HepG2 (cell line): ENCODE data around the gene CCDC38. TPM values are rescaled to one million over a fixed set of nuclear protein-coding genes. Genes with fewer than 3 reads are reported as not detected.

Source experiments
- ARID4A ChIP-seq: sonication (generic); formaldehyde crosslinking; IDR thresholded peaks from 2 replicates; pipeline ENCODE4 v1.5.0; 2020; ENCODE audit warnings: mild to moderate bottlenecking, missing genetic modification reagents, borderline replicate concordance
- BCLAF1 ChIP-seq: fragments of 450-650 bp; IDR thresholded peaks from 2 replicates; pipeline ENCODE4 v1.6.1; 2017; ENCODE audit warnings: mild to moderate bottlenecking
- FOXA3 ChIP-seq: IDR thresholded peaks from 2 replicates; pipeline ENCODE4 v1.6.1; 2016; ENCODE audit warnings: missing genetic modification reagents, missing compliant biosample characterization
- IRF9 ChIP-seq: sonication (generic); formaldehyde crosslinking; IDR thresholded peaks from 2 replicates; pipeline ENCODE4 v1.8.0; 2022; ENCODE audit warnings: missing genetic modification reagents, mild to moderate bottlenecking, borderline replicate concordance
- NFE2 ChIP-seq: sonication (generic); formaldehyde crosslinking; IDR thresholded peaks from 2 replicates; pipeline ENCODE4 v1.4.0; 2020; ENCODE audit warnings: missing genetic modification reagents
- SOX5 ChIP-seq: IDR thresholded peaks from 2 replicates; pipeline ENCODE4 v1.6.1; 2016; ENCODE audit warnings: borderline replicate concordance
- SOX6 ChIP-seq, 2 experiments: fragments of 450-650 bp in 1 of 2; sonication (generic) in 1 of 2; formaldehyde crosslinking in 1 of 2; IDR thresholded peaks; 2 replicates each; pipeline versions ENCODE4 v1.4.0 to v1.6.1; 2017 to 2020; ENCODE audit warnings: antibody characterized with exemption in 1 of 2, mild to moderate bottlenecking in 1 of 2, missing genetic modification reagents in 1 of 2
- ZNF121 ChIP-seq: sonication (generic); formaldehyde crosslinking; IDR thresholded peaks from 2 replicates; pipeline ENCODE4 v1.5.0; 2020; ENCODE audit warnings: mild to moderate bottlenecking, missing genetic modification reagents
- ZNF143 ChIP-seq: sonication (generic); formaldehyde crosslinking; IDR thresholded peaks from 2 replicates; pipeline ENCODE4 v1.4.0; 2020; ENCODE audit warnings: missing genetic modification reagents
- ZNF30 ChIP-seq: sonication (generic); formaldehyde crosslinking; IDR thresholded peaks from 2 replicates; pipeline ENCODE4 v1.5.0; 2020; ENCODE audit warnings: mild to moderate bottlenecking, missing genetic modification reagents
- ZNF468 ChIP-seq: sonication (generic); formaldehyde crosslinking; IDR thresholded peaks from 2 replicates; pipeline ENCODE4 v1.8.0; 2022; ENCODE audit warnings: mild to moderate bottlenecking, moderate library complexity, missing genetic modification reagents
- ZNF644 ChIP-seq: IDR thresholded peaks from 2 replicates; pipeline ENCODE4 v1.6.1; 2016; ENCODE audit warnings: low read depth
- polyA plus RNA-seq, 8 experiments: library from polyadenylated mRNA; depleted of rRNA in 3 of 8; stranded (reverse) in 7 of 8; unstranded in 1 of 8; fragments of >200 nt; fragmentation: Illumina TruSeq in 4 of 8; extraction: Trizol in 4 of 8; gene quantifications; 2 replicates each; pipeline versions ENCODE4 v1.2.1 to v1.2.3, GENCODE V29; 2011 to 2016; ENCODE audit warnings: low read depth in 4 of 8, missing spikeins in 1 of 8, mixed read lengths in 1 of 8; ENCODE audit not compliant: insufficient read depth in 1 of 8
- total RNA-seq, 5 experiments: library from RNA; depleted of rRNA; stranded (reverse); fragments of >200 nt; fragmentation: Illumina TruSeq; extraction: Trizol; gene quantifications; 2 replicates each; pipeline ENCODE4 v1.2.3, GENCODE V29; 2016; ENCODE audit warnings: low read depth in 1 of 5

Gene CCDC38
- total and polyA plus RNA-seq, 2 of the 13 experiments (the other 11 are each of a cell fraction or from before 2014, with no cell fraction given): 0.24 to 0.32 TPM

- TF ChIP-seq BCLAF1 (no peak), NFE2 (CRISPR knock-in tag) (no peak), FOXA3 (CRISPR knock-in tag) (no peak), SOX6 (IDR thresholded peaks at IDR 0.05) (no peak), SOX6 (CRISPR knock-in tag; IDR thresholded peaks at IDR 0.05) (peak; percentile 46; the same call in 1 of the 2 replicates), ZNF30 (CRISPR knock-in tag) (no peak), ZNF143 (CRISPR knock-in tag) (no peak), ZNF644 (CRISPR knock-in tag) (peak; percentile 87), SOX5 (CRISPR knock-in tag) (peak; percentile 61), ZNF468 (CRISPR knock-in tag) (no peak), ARID4A (no peak), IRF9 (CRISPR knock-in tag) (no peak), ZNF121 (CRISPR knock-in tag) (no peak)
Measured at GRCh38 chr12:95882873-95883272, 59.5 kb downstream of the CCDC38 start (continued).
